Liver (tissue), 9 donors: ENCODE results near the gene ARHGEF9. TPM values are rescaled to one million over a fixed set of nuclear protein-coding genes. Genes with fewer than 3 reads are reported as not detected.
"Not testable (repeated sequence)": the region's sequence is repeated elsewhere in the genome, so short reads cannot be mapped to it uniquely, and the experiment has no call there.

Source experiments
- DNase-seq: peaks from one replicate; pipeline ENCODE4 v3.0.0-alpha.2; 2017; ENCODE audit warnings: low spot score
- H3K27ac ChIP-seq, 2 donors: one replicate each; pipeline ENCODE4 v1.7.0; 2013; ENCODE audit warnings: inconsistent platforms in 2 of 2, low read length in 2 of 2, control low read depth in 1 of 2, low read depth in 1 of 2, mild to moderate bottlenecking in 1 of 2
- H3K27me3 ChIP-seq, 4 donors: one replicate each; pipeline versions ENCODE4 v1.6.1 to v1.7.0; 2013; ENCODE audit warnings: low read length in 3 of 4, inconsistent platforms in 1 of 4, mild to moderate bottlenecking in 1 of 4, moderate library complexity in 1 of 4; ENCODE audit not compliant: control insufficient read depth in 4 of 4, insufficient read depth in 4 of 4
- H3K36me3 ChIP-seq, 4 donors: one replicate each; pipeline versions ENCODE4 v1.6.1 to v1.7.0; 2013; ENCODE audit warnings: low read length in 3 of 4, mild to moderate bottlenecking in 3 of 4, low read depth in 1 of 4, moderate library complexity in 1 of 4; ENCODE audit not compliant: control insufficient read depth in 4 of 4, insufficient read depth in 3 of 4
- H3K4me1 ChIP-seq, 4 donors: one replicate each; pipeline versions ENCODE4 v1.6.1 to v1.7.0; 2013; ENCODE audit warnings: low read length in 3 of 4, mild to moderate bottlenecking in 3 of 4, moderate library complexity in 1 of 4; ENCODE audit not compliant: control insufficient read depth in 4 of 4, insufficient read depth in 4 of 4
- H3K4me3 ChIP-seq, 3 donors: one replicate each; pipeline versions ENCODE4 v1.6.1 to v1.7.0; 2013; ENCODE audit warnings: low read length in 3 of 3, control low read depth in 1 of 3, low read depth in 1 of 3, mild to moderate bottlenecking in 1 of 3
- H3K9ac ChIP-seq, 2 donors: one replicate each; pipeline ENCODE4 v1.7.0; 2013; ENCODE audit warnings: low read length in 2 of 2, mild to moderate bottlenecking in 2 of 2, moderate library complexity in 2 of 2, control low read depth in 1 of 2, low read depth in 1 of 2
- H3K9me3 ChIP-seq, 4 donors: one replicate each; pipeline versions ENCODE4 v1.6.1 to v1.7.0; 2013; ENCODE audit warnings: low read length in 3 of 4; ENCODE audit not compliant: control insufficient read depth in 4 of 4
- CTCF ChIP-seq: fragments of 150-350 bp; IDR thresholded peaks from 2 replicates; pipeline ENCODE4 v1.5.1; 2017; ENCODE audit warnings: improper control_type of control experiment, low read depth, low read length; ENCODE audit not compliant: missing input control
- FOXA1 ChIP-seq: IDR thresholded peaks from 2 replicates; pipeline ENCODE4 v1.6.1; 2016; ENCODE audit warnings: antibody characterized with exemption
- FOXA2 ChIP-seq: IDR thresholded peaks from 2 replicates; pipeline ENCODE4 v1.6.1; 2016; ENCODE audit warnings: antibody characterized with exemption
- HNF4A ChIP-seq, 2 donors: conservative IDR thresholded peaks; 2 replicates each; pipeline ENCODE4 v1.6.1; 2016; ENCODE audit warnings: antibody characterized with exemption in 2 of 2, mild to moderate bottlenecking in 2 of 2
- HNF4G ChIP-seq: IDR thresholded peaks from 2 replicates; pipeline ENCODE4 v1.6.1; 2016; ENCODE audit warnings: antibody characterized with exemption
- JUND ChIP-seq, 2 donors: IDR thresholded peaks; 2 replicates each; pipeline ENCODE4 v1.6.1; 2016; ENCODE audit warnings: antibody characterized with exemption in 2 of 2
- NR2F2 ChIP-seq: IDR thresholded peaks from 2 replicates; pipeline ENCODE4 v1.6.1; 2016; ENCODE audit warnings: antibody characterized with exemption
- RXRA ChIP-seq, 2 donors: IDR thresholded peaks; 2 replicates each; pipeline ENCODE4 v1.6.1; 2017 to 2018; ENCODE audit warnings: antibody characterized with exemption in 2 of 2, mild to moderate bottlenecking in 1 of 2
- SP1 ChIP-seq: IDR thresholded peaks from 2 replicates; pipeline ENCODE4 v1.6.1; 2018; ENCODE audit warnings: antibody characterized with exemption, mild to moderate bottlenecking
- TAF1 ChIP-seq: conservative IDR thresholded peaks from 2 replicates; pipeline ENCODE4 v1.6.1; 2016; ENCODE audit warnings: antibody characterized with exemption, mild to moderate bottlenecking
- YY1 ChIP-seq: IDR thresholded peaks from 2 replicates; pipeline ENCODE4 v1.6.1; 2016; ENCODE audit warnings: antibody characterized with exemption, mild to moderate bottlenecking
- ZBTB33 ChIP-seq: IDR thresholded peaks from 2 replicates; pipeline ENCODE4 v1.6.1; 2016; ENCODE audit warnings: antibody characterized with exemption
- WGBS: extraction: QIAGEN DNeasy Blood & Tissue Kit; methylation state at CpG from one replicate; pipeline ENCODE4 v1.1.7; 2013; 5-methylcytosine and 5-hydroxymethylcytosine counted together
- polyA plus RNA-seq, 2 donors: library from polyadenylated mRNA; stranded (reverse) in 1 of 2; unstranded in 1 of 2; fragments of 200-250 nt in 1 of 2; fragments of >200 nt in 1 of 2; fragmentation: Nextera tagmentation in 1 of 2; extraction: Ambion mirVana in 1 of 2; gene quantifications; one replicate each; pipeline versions ENCODE4 v1.2.1 to v1.2.3, GENCODE V29; 2013 to 2015
- total RNA-seq, 2 donors: library from RNA; depleted of rRNA; stranded (reverse); fragments of >200 nt; gene quantifications; one replicate each; pipeline ENCODE4 v1.2.3, GENCODE V29; 2014
- TF ChIP-seq, protein P1 (sequence below): IDR thresholded peaks from 2 replicates; pipeline ENCODE4 v1.6.1; 2016; ENCODE audit warnings: antibody characterized with exemption, mild to moderate bottlenecking
- TF ChIP-seq, protein P2 (sequence below): IDR thresholded peaks from 2 replicates; pipeline ENCODE4 v1.6.1; 2016; ENCODE audit warnings: antibody characterized with exemption
- donor health status: healthy.
- donor health status: healthy.
- donor health status: healthy.
- donor health status: healthy.
- donor health status: healthy.

Gene ARHGEF9
- total and polyA plus RNA-seq, 4 donors: 2.1 to 9.0 (median 6.2) TPM

DNA sequence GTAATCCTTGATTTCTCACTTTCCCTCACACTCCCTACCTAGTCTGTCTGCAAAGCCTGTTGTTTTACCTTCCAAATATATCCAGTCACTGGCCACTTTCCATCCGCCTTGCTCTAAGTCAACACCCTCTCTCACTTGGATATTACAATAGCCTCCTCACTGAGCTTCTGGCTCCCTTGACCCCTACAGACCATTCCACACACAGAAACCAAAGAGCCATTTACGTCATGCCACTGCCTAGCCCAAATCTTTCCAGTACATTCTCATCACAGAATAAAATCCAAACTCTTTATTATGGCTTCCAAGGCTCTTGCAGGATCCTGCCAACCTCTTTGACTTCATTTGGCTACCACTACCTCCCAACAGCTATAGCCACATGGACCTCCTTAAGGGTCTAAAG is 25.7 kb upstream of the ARHGEF9 start:
- no peak for TF ChIP-seq HNF4G
- no peak for TF ChIP-seq FOXA2
- TF ChIP-seq JUND (IDR thresholded peaks at IDR 0.05): no peak
- TF ChIP-seq FOXA1: no peak
- no peak for TF ChIP-seq TAF1
- H3K27me3 ChIP-seq: no peaks in the 10 kb centered on the region
- no peaks in the 10 kb centered on the region for H3K4me1 ChIP-seq
- H3K9ac ChIP-seq: no peak overlapping the region
- no peaks in the 10 kb centered on the region for H3K9me3 ChIP-seq
- no peak overlapping the region for H3K27ac ChIP-seq
- no peaks in the 10 kb centered on the region for H3K36me3 ChIP-seq
- DNase-seq: no peak
- no peak overlapping the region for H3K4me3 ChIP-seq
- 95% methylated on average over 2 of the region's 2 CpGs for WGBS

- H3K9ac ChIP-seq: no peak overlapping the region
- H3K4me3 ChIP-seq: no peak overlapping the region
Observed at GRCh38 chrX:63809173-63809572, 24.2 kb upstream of the ARHGEF9 start.

GRCh38 chrX:63795406-63795805 is 10.4 kb upstream of the ARHGEF9 start:
- 91% methylated on average over 2 of the region's 2 CpGs for WGBS
- H3K4me3 ChIP-seq, H3K27ac ChIP-seq, H3K9ac ChIP-seq, H3K4me1 ChIP-seq, H3K36me3 ChIP-seq, DNase-seq, H3K9me3 ChIP-seq, H3K27me3 ChIP-seq: not testable (repeated sequence)

More at GRCh38 chrX:63809173-63809572, 24.2 kb upstream of the ARHGEF9 start:
- no peaks in the 10 kb centered on the region for H3K9me3 ChIP-seq
- no peaks in the 10 kb centered on the region for H3K27me3 ChIP-seq
- no peak for DNase-seq
- no peaks in the 10 kb centered on the region for H3K4me1 ChIP-seq
- 65% methylated on average over 3 of the region's 3 CpGs for WGBS
- no peaks in the 10 kb centered on the region for H3K36me3 ChIP-seq
- H3K27ac ChIP-seq: no peak overlapping the region
- TF ChIP-seq, protein P1, sequence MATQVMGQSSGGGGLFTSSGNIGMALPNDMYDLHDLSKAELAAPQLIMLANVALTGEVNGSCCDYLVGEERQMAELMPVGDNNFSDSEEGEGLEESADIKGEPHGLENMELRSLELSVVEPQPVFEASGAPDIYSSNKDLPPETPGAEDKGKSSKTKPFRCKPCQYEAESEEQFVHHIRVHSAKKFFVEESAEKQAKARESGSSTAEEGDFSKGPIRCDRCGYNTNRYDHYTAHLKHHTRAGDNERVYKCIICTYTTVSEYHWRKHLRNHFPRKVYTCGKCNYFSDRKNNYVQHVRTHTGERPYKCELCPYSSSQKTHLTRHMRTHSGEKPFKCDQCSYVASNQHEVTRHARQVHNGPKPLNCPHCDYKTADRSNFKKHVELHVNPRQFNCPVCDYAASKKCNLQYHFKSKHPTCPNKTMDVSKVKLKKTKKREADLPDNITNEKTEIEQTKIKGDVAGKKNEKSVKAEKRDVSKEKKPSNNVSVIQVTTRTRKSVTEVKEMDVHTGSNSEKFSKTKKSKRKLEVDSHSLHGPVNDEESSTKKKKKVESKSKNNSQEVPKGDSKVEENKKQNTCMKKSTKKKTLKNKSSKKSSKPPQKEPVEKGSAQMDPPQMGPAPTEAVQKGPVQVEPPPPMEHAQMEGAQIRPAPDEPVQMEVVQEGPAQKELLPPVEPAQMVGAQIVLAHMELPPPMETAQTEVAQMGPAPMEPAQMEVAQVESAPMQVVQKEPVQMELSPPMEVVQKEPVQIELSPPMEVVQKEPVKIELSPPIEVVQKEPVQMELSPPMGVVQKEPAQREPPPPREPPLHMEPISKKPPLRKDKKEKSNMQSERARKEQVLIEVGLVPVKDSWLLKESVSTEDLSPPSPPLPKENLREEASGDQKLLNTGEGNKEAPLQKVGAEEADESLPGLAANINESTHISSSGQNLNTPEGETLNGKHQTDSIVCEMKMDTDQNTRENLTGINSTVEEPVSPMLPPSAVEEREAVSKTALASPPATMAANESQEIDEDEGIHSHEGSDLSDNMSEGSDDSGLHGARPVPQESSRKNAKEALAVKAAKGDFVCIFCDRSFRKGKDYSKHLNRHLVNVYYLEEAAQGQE: no peak
- TF ChIP-seq CTCF (no peak), ZBTB33 (no peak), RXRA (IDR thresholded peaks at IDR 0.05) (no peak), JUND (IDR thresholded peaks at IDR 0.05) (no peak), HNF4G (no peak), FOXA1 (no peak), NR2F2 (no peak), HNF4A (conservative IDR thresholded peaks at IDR 0.05) (no peak), FOXA2 (no peak), SP1 (no peak), YY1 (no peak)
- TF ChIP-seq, protein P2, sequence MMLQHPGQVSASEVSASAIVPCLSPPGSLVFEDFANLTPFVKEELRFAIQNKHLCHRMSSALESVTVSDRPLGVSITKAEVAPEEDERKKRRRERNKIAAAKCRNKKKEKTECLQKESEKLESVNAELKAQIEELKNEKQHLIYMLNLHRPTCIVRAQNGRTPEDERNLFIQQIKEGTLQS: no peak
